ENCODE results near the gene PALD1.

The PALD1 gene

GRCh38 chr10:70532554-70533188, 54.1 kb downstream of the PALD1 start:
- in situ Hi-C loops (cut with HindIII; ENCODE audit: low sequenced_read_pairs): no loop called here

DNA sequence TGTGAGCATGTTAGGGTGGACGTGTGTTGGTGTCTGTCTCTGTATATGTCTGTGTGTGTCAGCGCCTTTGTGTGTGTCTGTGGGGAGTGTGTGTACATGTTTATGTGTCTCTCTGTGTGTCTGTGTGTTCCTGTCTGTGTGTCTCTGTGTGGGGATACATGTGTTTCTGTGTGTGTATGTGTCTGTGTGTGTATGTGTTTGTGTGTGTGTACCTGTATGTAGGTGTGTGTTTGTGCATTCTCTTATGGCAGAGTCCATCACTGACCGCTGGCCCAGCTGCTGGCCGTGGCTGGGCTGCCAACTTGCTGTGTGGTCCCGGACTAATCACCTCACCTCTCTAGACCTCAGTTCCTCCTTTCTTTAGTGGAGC, 54.6 kb downstream of the PALD1 start:
- in situ Hi-C loops (cut with HindIII; ENCODE audit: low sequenced_read_pairs): no loop called here

- in situ Hi-C loops (cut with HindIII; ENCODE audit: low sequenced_read_pairs): no loop called here
Observed at GRCh38 chr10:70534281-70534680, 55.7 kb downstream of the PALD1 start.

GRCh38 chr10:70535001-70535400, 56.4 kb downstream of the PALD1 start:
- in situ Hi-C loops (cut with HindIII; ENCODE audit: low sequenced_read_pairs): no loop called here

GRCh38 chr10:70535451-70535850, 56.9 kb downstream of the PALD1 start:
- in situ Hi-C loops (cut with HindIII; ENCODE audit: low sequenced_read_pairs): no loop called here

DNA sequence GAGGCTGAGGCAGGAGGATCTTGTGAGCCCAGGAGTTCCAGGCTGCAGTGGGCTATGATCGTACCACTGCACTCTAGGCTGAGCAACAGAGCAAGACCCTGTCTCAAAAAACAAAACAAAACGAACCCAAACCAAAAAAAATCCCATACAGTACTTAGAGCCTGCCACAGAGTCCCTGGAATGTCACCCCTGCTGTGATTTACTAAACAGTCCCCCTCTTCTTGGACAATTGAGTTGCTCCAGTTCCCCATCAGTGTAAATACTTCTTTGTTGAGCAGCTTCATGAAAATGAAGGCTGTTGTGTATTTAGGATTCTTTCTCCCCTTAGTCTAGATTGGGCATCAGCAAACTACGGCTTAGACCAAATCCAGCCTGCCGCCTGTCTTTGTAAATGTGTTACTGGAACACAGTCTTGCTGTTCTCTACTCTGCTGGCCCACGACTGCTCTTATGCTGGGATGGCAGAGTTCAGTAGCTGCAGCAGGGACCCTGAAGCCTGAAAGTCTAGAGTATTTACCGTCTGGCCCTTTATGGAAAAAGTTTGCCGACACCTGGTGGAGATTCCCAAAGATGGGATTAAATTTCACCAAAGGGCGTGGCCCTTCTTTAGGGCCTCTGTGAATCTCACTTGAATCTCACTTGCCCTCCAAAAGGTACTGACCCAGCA, 57.8 kb downstream of the PALD1 start:
- in situ Hi-C loops (cut with HindIII; ENCODE audit: low sequenced_read_pairs): no loop called here

GRCh38 chr10:70537398-70538194, 59.0 kb downstream of the PALD1 start:
- in situ Hi-C loops (cut with HindIII; ENCODE audit: low sequenced_read_pairs): no loop called here

DNA sequence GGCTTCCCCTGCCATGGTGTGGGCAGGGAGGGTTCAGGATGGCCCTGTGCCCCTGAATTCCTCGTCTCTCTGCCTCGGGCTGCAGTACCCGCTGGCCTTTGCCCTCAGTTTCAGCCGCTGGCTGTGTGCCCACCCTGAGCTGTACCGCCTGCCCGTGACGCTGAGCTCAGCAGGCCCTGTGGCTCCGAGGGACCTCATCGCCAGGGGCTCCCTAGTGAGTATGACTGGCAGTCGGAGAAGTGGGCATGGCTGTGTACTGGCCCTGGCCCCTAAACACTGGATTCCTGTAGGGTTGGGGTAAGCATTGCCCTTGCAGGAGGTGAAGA, 59.6 kb downstream of the PALD1 start:
- in situ Hi-C loops (cut with HindIII; ENCODE audit: low sequenced_read_pairs): no loop called here

- in situ Hi-C loops (cut with HindIII; ENCODE audit: low sequenced_read_pairs): no loop called here
Observed at GRCh38 chr10:70538731-70539338, 60.3 kb downstream of the PALD1 start.

GRCh38 chr10:70539471-70539870, 60.9 kb downstream of the PALD1 start:
- in situ Hi-C loops (cut with HindIII; ENCODE audit: low sequenced_read_pairs): no loop called here

DNA sequence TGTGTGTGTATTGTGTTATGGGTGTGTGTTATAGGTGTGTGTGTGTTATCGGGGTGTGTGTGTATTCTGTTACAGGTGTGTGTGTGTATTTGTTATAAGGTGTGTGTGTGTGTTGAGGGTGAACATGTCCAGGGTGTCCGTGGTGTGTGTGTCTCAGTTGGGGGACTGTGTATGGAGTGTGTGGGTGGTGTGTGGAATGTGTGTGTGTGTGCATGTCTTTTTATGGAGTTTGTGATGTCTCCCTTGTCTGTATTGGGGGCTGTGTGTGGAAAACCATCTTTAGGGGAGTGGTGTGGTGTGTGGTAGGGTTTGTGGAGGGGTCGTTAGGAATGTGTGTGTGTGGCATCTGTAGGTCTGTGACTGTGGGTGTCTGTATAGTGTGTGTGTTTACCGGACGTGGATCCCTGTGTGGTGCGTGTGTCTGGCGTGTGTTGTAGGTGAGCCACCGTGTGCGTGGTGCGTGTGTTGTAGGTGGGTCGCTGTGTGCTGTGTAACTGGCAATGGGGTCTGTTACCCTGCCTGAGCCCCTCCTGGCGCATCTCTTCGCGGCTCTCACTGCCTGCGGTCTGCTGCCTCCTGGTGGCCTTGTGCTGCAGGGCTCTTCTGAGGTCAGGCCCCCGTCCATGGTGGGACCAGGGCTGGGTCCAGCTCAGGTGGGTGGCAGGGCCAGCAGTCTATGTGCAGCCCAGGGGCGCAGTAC, 61.7 kb downstream of the PALD1 start:
- in situ Hi-C loops (cut with HindIII; ENCODE audit: low sequenced_read_pairs): loop anchor here (5.0 to 10.0 kb wide), 2 partner anchors 73 to 225 kb away; no protein-coding TSS in a partner anchor

- in situ Hi-C loops (cut with HindIII; ENCODE audit: low sequenced_read_pairs): loop anchor here (5.0 to 10.0 kb wide), 2 partner anchors 74 to 224 kb away; no protein-coding TSS in a partner anchor
Observed at GRCh38 chr10:70540789-70541360, 62.3 kb downstream of the PALD1 start.

DNA sequence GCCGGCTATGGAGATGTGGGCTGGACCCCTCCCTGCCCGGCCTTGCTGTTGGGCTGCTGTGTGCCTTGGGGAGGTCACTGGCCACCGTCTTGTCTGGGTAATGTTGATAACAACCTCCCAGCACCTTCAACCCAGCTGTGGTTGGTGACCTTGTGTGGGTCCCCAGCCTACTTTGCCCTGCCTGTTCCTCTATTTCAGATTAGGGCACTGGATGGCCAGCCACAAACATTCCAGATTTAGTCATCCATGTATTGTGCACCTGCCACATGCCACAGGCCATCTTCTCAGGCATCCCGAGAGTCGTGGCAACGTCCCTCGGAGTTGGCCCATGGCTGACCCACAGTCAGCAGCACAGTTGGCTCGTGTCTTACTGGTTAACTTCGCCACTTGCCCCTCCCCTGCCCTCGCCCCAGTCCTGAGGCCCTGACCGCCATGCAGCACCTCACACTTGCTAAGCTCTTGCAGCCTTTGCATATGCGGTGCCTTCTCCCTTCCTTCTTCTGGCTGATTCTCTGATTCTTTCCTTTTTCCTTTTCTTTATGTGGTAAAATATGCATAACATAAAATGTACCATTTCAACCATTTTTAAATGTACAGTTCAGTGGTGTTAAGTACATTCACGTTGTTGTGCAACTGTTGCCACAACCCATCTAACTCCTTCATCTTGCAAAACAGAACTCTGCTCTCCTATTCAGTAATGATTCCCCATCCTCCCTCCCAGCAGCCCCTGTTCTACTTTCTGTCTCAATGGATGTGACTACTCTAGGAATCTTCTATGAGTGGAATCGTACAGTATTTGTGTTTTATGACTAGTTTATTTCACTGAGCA, 63.4 kb downstream of the PALD1 start:
- in situ Hi-C loops (cut with HindIII; ENCODE audit: low sequenced_read_pairs): loop anchor here (5.0 to 10.0 kb wide), 2 partner anchors 75 to 223 kb away; no protein-coding TSS in a partner anchor

- in situ Hi-C loops (cut with HindIII; ENCODE audit: low sequenced_read_pairs): loop anchor here (5.0 to 10.0 kb wide), 2 partner anchors 75 to 222 kb away; no protein-coding TSS in a partner anchor
Observed at GRCh38 chr10:70542565-70542938, 64.0 kb downstream of the PALD1 start.

DNA sequence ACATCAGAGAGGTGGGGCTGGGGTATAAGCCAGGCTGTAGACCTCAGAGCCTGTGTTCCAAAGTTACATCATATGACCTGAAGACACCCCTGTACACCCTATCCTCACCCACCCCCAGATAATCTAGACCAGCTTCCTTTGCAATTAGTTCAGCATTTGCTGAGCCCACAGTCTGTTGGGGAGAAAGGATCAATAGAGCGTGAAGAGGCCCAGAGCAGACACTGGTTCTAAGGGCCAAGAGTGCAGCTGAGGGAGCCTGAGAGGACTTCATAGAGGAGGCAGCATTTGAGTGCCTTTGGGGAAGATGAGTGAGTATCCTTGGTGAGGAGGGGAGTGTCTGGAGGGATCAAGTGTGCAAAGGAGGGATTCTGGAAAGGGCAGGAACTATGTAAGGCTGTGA, 65.3 kb downstream of the PALD1 start:
- in situ Hi-C loops (cut with HindIII; ENCODE audit: low sequenced_read_pairs): loop anchor here (5.0 to 10.0 kb wide), 2 partner anchors 77 to 221 kb away; no protein-coding TSS in a partner anchor

GRCh38 chr10:70544431-70545340, 66.1 kb downstream of the PALD1 start:
- in situ Hi-C loops (cut with HindIII; ENCODE audit: low sequenced_read_pairs): loop anchor here (5.0 to 10.0 kb wide), 2 partner anchors 77 to 220 kb away; no protein-coding TSS in a partner anchor

DNA sequence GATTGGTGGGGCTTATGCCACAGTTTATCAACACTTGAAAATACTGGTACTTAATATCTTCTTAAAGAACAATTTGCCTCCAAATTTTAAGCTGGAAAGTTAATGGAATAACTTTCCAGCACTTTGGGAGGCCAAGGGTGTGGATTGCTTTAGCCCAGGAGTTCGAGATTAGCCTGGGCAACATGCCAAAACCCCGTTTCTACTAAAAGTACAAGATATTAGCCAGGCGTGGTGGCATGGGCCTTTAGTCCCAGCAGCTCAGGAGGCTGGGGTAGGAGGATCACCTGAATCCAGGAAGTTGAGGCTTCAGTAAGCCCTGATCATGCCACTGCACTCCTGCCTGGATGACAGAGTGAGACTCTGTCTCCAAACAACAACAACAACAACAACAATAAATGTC, 68.0 kb downstream of the PALD1 start:
- in situ Hi-C loops (cut with HindIII; ENCODE audit: low sequenced_read_pairs): loop anchor here (10.0 kb wide), 1 partner anchor 218 kb away; no protein-coding TSS in a partner anchor

DNA sequence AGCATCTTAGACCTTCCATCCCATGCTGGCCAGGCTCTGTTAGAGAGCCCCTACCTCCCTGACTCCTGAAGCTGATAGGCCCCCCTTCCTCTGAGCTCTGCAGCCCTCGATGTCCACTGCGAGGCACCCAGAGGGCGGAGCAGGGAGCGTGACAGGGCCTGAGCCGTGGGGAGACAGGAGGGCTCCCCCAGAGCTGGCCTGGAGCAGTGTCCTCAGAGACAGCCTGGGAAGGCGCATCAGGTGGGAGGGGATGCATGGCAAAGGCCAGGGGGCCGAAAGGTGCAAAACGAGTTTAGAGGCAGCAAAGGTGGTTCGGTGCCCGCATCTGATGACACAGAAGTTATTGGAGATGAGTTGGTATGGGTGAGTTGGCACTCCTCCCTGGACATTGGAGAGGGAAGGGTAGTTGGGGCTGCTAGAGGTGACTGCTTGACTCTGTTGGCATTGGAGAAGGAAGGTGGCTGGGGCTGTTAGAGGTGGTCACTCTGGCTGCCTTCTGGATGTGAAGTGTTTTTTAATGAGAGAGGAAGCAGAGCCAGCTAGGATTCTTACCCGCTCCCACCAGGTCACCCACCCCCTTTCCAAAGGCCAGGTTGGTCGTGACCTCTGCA, 70.9 kb downstream of the PALD1 start:
- in situ Hi-C loops (cut with HindIII; ENCODE audit: low sequenced_read_pairs): loop anchor here (10.0 kb wide), 1 partner anchor 215 kb away; no protein-coding TSS in a partner anchor
